Mucosa of descending colon (tissue), 3 donors: ENCODE data around the gene CARD11. TPM values are rescaled to one million over a fixed set of nuclear protein-coding genes. Genes with fewer than 3 reads are reported as not detected.
"Not testable (repeated sequence)": the region's sequence is repeated elsewhere in the genome, so short reads cannot be mapped to it uniquely, and the experiment has no call there.

Source experiments
- ATAC-seq: fragments of 200-7000 bp; cut with Tn5 transposase; one replicate; pipeline ENCODE4 v1.9.1; 2020; ENCODE audit warnings: mild to moderate bottlenecking, moderate library complexity
- DNase-seq, 3 donors: peaks; one replicate each; pipeline ENCODE4 v3.0.0-alpha.2; 2020
- H3K36me3 ChIP-seq: fragments of 200-600 bp; one replicate; pipeline ENCODE4 v1.8.0; 2021; ENCODE audit warnings: low read depth, mild to moderate bottlenecking
- H3K4me1 ChIP-seq: fragments of 200-600 bp; one replicate; pipeline ENCODE4 v1.8.0; 2021; ENCODE audit warnings: low read depth, mild to moderate bottlenecking
- H3K4me3 ChIP-seq: fragments of 200-600 bp; one replicate; pipeline ENCODE4 v1.8.0; 2021; ENCODE audit warnings: mild to moderate bottlenecking
- H3K9me3 ChIP-seq: fragments of 200-600 bp; one replicate; pipeline ENCODE4 v1.8.0; 2021; ENCODE audit warnings: mild to moderate bottlenecking
- intact Hi-C, 2 donors: fragments of 100-400 bp; cut with DNase I in 1 of 2; cut with micrococcal nuclease in 1 of 2; formaldehyde crosslinking; loops; one replicate each; pipeline versions ENCODE4 v1.11.0 to v1.11.1; 2022; cut with DNase I, micrococcal nuclease
- total RNA-seq, 3 donors: library from RNA; stranded (reverse); fragmentation: NEBNext Ultra II Directional in 2 of 3; extraction: Animal tissue kit (Norgen Biotek cat#: 25700) in 2 of 3; gene quantifications; one replicate each; pipeline versions ENCODE4 v1.2.1 to v1.2.4, GENCODE V29; 2021 to 2023
- TF ChIP-seq, protein P1 (sequence below): fragments of 200-600 bp; IDR thresholded peaks from one replicate; pipeline ENCODE4 v1.8.0; 2022; ENCODE audit warnings: antibody characterized with exemption, mild to moderate bottlenecking
- donor health status: DM: no; HTN: no; CAD: no; lungs with moderate emphysema.
- donor health status: DM: no; HTN: no; CAD: no.
- donor health status: DM: no; HTN: yes; CAD: no.

CARD11 gene
- total RNA-seq, 3 donors from 2014 or later, result 1.6 to 3.2 (median 3.2) TPM

DNA sequence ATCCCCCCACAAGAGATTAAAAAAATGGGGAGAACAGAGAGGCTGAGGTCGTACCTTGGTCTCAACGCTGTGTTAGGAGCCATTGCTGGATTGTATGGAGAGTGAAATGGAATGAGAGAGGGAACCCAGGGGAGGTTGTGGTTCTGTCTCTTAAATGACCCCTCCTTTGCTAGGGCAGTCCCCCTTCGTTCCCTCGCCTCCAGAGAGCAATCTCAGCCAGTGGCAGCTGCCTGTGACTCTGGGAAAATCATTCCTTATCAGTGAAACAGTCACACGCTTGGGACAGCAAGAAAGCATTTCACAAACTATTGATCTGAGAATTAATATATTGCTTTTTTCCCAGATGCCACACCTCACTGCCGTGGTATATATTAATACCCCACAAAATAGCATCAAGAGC is 12.0 kb upstream of the CARD11 start:
- DNase-seq, result no peak
- no peak overlapping the region for H3K4me3 ChIP-seq
- intact Hi-C loops, result no loop called here
- no peaks in the 10 kb centered on the region for H3K4me1 ChIP-seq
- H3K36me3 ChIP-seq, result no peaks in the 10 kb centered on the region
- TF ChIP-seq, protein P1, sequence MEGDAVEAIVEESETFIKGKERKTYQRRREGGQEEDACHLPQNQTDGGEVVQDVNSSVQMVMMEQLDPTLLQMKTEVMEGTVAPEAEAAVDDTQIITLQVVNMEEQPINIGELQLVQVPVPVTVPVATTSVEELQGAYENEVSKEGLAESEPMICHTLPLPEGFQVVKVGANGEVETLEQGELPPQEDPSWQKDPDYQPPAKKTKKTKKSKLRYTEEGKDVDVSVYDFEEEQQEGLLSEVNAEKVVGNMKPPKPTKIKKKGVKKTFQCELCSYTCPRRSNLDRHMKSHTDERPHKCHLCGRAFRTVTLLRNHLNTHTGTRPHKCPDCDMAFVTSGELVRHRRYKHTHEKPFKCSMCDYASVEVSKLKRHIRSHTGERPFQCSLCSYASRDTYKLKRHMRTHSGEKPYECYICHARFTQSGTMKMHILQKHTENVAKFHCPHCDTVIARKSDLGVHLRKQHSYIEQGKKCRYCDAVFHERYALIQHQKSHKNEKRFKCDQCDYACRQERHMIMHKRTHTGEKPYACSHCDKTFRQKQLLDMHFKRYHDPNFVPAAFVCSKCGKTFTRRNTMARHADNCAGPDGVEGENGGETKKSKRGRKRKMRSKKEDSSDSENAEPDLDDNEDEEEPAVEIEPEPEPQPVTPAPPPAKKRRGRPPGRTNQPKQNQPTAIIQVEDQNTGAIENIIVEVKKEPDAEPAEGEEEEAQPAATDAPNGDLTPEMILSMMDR, result no peak
- H3K9me3 ChIP-seq, result peaks cover 7% of the 10 kb centered on the region
- no peak for ATAC-seq

DNA sequence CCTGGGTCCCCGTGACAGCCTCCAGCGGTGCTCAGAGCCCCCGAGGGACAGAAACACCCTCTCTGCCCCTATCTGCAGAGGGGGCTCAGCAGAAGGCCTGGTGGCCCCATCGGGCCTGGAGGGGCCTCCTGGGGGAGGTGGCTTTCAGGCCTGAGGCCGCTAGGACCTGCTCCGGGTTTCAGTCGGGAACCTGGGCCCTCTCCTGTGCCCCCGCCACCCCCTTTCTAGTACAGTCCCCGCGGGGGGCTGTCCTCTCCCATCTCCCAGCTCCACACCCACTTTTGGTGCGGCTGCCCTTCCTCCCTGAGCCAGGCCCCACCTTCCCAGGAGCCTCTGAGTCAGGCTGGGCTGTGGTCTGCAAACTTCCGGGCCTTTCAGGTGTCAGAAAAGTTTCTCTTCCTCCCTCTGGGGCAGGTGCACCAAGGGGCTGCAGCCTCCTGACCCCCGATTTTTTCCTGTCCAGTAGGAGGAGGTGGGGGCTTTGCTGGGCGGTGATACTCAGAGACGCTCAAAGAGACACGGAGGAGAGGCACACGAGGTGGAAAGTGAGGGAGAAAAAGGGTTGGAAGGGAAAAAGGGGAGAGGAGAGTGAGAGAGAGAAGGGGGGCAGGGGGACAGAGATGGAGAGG is 692 bp downstream of the CARD11 start:
- TF ChIP-seq, protein P1, result no peak
- DNase-seq (peak; percentile 42 to 78 (median 44)), ATAC-seq (peak; percentile 78)
- Histone ChIP-seq H3K36me3 (no peaks in the 10 kb centered on the region), H3K4me1 (no peaks in the 10 kb centered on the region), H3K9me3 (no peaks in the 10 kb centered on the region), H3K4me3 (no peak overlapping the region)
- intact Hi-C loops, result no loop called here

DNA sequence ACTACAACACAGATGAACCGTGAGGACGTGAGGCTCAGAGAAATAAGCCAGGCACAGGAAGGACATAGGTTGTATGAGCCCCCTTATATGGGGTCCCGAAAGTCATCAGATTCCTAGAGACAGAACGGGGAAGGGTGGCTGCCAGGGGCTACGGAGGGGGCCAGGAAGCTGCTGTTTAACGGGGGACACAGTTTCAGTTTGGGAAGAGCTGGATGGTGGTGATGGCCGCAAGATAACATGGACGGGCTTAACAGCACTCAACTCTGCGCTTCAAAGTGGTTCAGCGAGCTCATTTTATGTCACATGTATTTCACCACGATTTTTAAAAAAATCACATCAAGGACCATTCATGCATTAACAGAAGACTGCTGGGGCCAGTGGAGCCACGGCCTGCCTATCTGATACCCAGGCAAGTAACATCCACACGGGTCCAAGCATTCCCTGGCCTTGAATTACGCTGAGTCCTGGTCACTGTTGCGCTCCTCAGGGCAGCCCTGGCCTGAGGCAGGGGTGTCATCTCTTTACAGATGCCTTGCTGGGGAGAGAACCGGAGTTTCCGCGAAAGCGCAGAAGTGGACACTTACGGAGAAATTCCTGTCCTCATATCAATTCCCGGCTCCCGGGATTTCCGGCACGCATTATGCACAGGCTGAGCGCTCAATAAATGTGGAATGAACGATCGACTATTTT is 1.5 kb downstream of the CARD11 start:
- intact Hi-C loops, result no loop called here
- TF ChIP-seq, protein P1, result no peak
- no peak overlapping the region for H3K4me3 ChIP-seq
- ATAC-seq (no peak), DNase-seq (no peak)
- no peaks in the 10 kb centered on the region for H3K36me3 ChIP-seq
- no peaks in the 10 kb centered on the region for H3K9me3 ChIP-seq
- no peaks in the 10 kb centered on the region for H3K4me1 ChIP-seq

DNA sequence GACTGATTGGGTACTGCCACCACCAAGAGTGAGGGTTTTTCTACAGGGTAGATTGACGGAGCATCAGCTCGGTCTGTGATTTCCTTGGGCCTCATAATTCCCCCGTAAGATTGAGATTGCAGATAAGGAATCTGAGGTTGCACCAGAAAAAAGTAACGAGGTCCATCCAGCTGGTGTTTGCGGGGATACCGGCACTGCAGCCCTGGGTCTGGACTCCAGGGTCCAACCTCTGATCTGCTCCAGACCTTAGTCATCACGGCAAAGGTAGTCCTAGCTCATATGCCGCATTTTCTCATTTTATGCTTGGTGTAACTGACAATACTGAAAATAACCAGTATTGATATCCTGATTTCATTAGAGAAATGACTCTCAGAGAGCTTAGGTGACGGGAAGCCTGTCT is 3.9 kb downstream of the CARD11 start:
- Histone ChIP-seq H3K9me3 (no peaks in the 10 kb centered on the region), H3K4me1 (no peaks in the 10 kb centered on the region), H3K4me3 (no peak overlapping the region), H3K36me3 (no peaks in the 10 kb centered on the region)
- TF ChIP-seq, protein P1, result no peak
- intact Hi-C loops, result no loop called here
- ATAC-seq (no peak), DNase-seq (no peak)

DNA sequence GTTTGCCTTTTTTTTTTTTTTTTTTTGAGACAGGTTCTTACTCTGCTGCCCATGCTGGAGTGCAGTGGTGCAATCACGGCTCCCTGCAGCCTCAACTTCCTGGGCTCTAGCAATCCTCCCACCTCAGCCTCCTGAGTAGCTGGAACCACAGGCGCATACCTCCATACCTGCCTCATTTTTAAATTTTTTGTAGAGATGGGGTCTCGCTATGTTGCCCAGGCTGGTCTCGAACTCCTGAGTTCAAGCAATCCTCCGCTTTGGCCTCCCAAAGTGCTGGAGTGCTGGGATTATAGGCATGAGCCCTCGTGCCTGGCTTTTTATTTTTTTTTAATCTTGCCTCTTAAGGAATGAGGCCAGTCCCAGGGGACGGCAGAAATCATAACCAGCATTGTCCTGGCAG is 5.7 kb downstream of the CARD11 start:
- H3K4me1 ChIP-seq, H3K36me3 ChIP-seq, DNase-seq, H3K9me3 ChIP-seq, ATAC-seq, H3K4me3 ChIP-seq, intact Hi-C loops: not testable (repeated sequence)

DNA sequence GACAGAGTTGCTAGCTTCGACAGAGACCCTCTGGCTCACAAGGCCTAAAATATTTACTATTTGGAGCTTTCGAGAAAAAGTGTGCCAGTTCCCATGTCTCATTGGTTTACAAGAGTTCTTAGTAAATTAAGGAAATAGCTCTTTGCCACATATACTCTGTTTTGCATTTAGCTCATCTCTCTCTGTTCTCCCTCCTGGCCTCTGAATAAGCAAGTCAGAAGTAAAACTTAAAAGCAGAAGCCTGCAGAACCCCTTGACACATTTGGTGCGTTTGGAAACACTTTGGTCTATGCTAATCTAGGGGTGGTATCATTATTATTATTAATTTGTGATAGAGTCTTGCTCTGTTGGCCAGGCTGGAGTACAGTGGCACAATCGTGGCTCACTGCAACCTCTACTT is 6.4 kb downstream of the CARD11 start:
- H3K9me3 ChIP-seq, result no peaks in the 10 kb centered on the region
- TF ChIP-seq, protein P1, result no peak
- no peaks in the 10 kb centered on the region for H3K4me1 ChIP-seq
- no peaks in the 10 kb centered on the region for H3K36me3 ChIP-seq
- no peak for ATAC-seq
- intact Hi-C loops, result no loop called here
- no peak for DNase-seq
- no peak overlapping the region for H3K4me3 ChIP-seq
